Fibroblast of lung (primary cell): ENCODE data around the gene RNF220. TPM values are rescaled to one million over a fixed set of nuclear protein-coding genes. Genes with fewer than 3 reads are reported as not detected.
A peak's percentile ranks its signal among the peaks of the same experiment; 100 is the strongest.

Source experiments
- DNase-seq, 2 donors: peaks; one replicate each; pipeline versions ENCODE4 v3.0.0 to v3.0.0-alpha.2; 2010; ENCODE audit warnings: low read depth in 2 of 2
- H2AFZ ChIP-seq: 2 replicates; pipeline ENCODE4 v1.5.1; 2012; ENCODE audit warnings: low read length, control low read depth, inconsistent platforms
- H3K27ac ChIP-seq: 2 replicates; pipeline ENCODE4 v1.5.1; 2011; ENCODE audit warnings: low read length, control low read depth; ENCODE audit not compliant: insufficient read depth
- H3K27me3 ChIP-seq: 2 replicates; pipeline ENCODE4 v1.5.1; 2011; ENCODE audit warnings: mild to moderate bottlenecking, low read length; ENCODE audit not compliant: control insufficient read depth, insufficient read depth
- H3K36me3 ChIP-seq: 2 replicates; pipeline ENCODE4 v1.5.1; 2011; ENCODE audit warnings: low read length; ENCODE audit not compliant: control insufficient read depth, insufficient read depth
- H3K4me1 ChIP-seq: 2 replicates; pipeline ENCODE4 v1.5.1; 2011; ENCODE audit warnings: low read length; ENCODE audit not compliant: control insufficient read depth, insufficient read depth; ENCODE audit errors: extremely low read depth
- H3K4me2 ChIP-seq: 2 replicates; pipeline ENCODE4 v1.5.1; 2011; ENCODE audit warnings: low read length, control low read depth; ENCODE audit not compliant: insufficient read depth; ENCODE audit errors: extremely low read depth
- H3K4me3 ChIP-seq, 4 experiments: fragments of 200-600 bp in 1 of 4; sonication (generic) in 1 of 4; replicated peaks in 1 of 4; 2 replicates each; pipeline ENCODE4 v1.5.1; 2011 to 2016; ENCODE audit warnings: low read length in 4 of 4, low read depth in 3 of 4, mild to moderate bottlenecking in 3 of 4, control low read depth in 2 of 4, inconsistent platforms in 1 of 4, mixed read lengths in 1 of 4; ENCODE audit not compliant: insufficient read depth in 1 of 4; ENCODE audit errors: control extremely low read depth in 1 of 4
- H3K79me2 ChIP-seq: 2 replicates; pipeline ENCODE4 v1.5.1; 2012; ENCODE audit warnings: mild to moderate bottlenecking, low read length, inconsistent platforms; ENCODE audit not compliant: control insufficient read depth, insufficient read depth
- H3K9ac ChIP-seq: 2 replicates; pipeline ENCODE4 v1.5.1; 2011; ENCODE audit warnings: mild to moderate bottlenecking, low read length, control low read depth; ENCODE audit not compliant: insufficient read depth
- H3K9me3 ChIP-seq: 2 replicates; pipeline ENCODE4 v1.5.1; 2012; ENCODE audit warnings: low read depth, low read length; ENCODE audit not compliant: control insufficient read depth, insufficient read depth
- H4K20me1 ChIP-seq: 2 replicates; pipeline ENCODE4 v1.5.1; 2011; ENCODE audit warnings: low read length; ENCODE audit not compliant: control insufficient read depth, insufficient read depth; ENCODE audit errors: extremely low read depth
- CTCF ChIP-seq, 2 donors: IDR thresholded peaks in 1 of 2; conservative IDR thresholded peaks in 1 of 2; 1 replicate in 1 of 2; 2 replicates in 1 of 2; pipeline ENCODE4 v1.5.1; 2011 to 2012; ENCODE audit warnings: low read length in 2 of 2, control low read depth in 1 of 2, inconsistent platforms in 1 of 2, low read depth in 1 of 2, mild to moderate bottlenecking in 1 of 2
- EZH2 ChIP-seq: IDR thresholded peaks from 2 replicates; pipeline ENCODE4 v1.5.1; 2012; ENCODE audit warnings: low read length, control low read depth, mild to moderate bottlenecking; ENCODE audit errors: missing control alignments
- polyA plus RNA-seq, 2 donors: library from polyadenylated mRNA; depleted of rRNA in 1 of 2; stranded (reverse) in 1 of 2; unstranded in 1 of 2; fragments of >200 nt; gene quantifications; 2 replicates each; pipeline ENCODE4 v1.2.1, GENCODE V29; 2011 to 2012; ENCODE audit warnings: missing spikeins in 1 of 2
- total RNA-seq: library from RNA; depleted of rRNA; stranded (reverse); fragments of >200 nt; gene quantifications from 2 replicates; pipeline ENCODE4 v1.2.1, GENCODE V29; 2014

RNF220 gene
- total and polyA plus RNA-seq, 2 donors (not counting 1 experiment from before 2014, with no cell fraction given): 42.3 to 52.0 TPM

- Histone ChIP-seq H3K79me2 (no peaks in the 10 kb centered on the region), H3K9me3 (no peaks in the 10 kb centered on the region), H3K4me3 (no peak overlapping the region), H2AFZ (no peak overlapping the region), H3K36me3 (no peaks in the 10 kb centered on the region), H4K20me1 (no peaks in the 10 kb centered on the region), H3K27ac (no peak overlapping the region), H3K4me2 (no peak overlapping the region), H3K9ac (no peak overlapping the region), H3K27me3 (no peaks in the 10 kb centered on the region), H3K4me1 (no peaks in the 10 kb centered on the region)
- TF ChIP-seq CTCF (conservative IDR thresholded peaks at IDR 0.05 in 1 of 2, IDR thresholded peaks at IDR 0.05 in 1 of 2; ENCODE audit: low read depth in 1 of 2, low read length in 2 of 2): no peak
- TF ChIP-seq EZH2: no peak
- peak in 1 of 2 donors; percentile 57 for DNase-seq
Measured at GRCh38 chr1:44660176-44660575, 255.1 kb downstream of the RNF220 start.

GRCh38 chr1:44661781-44662682 lies 257.0 kb downstream of the RNF220 start:
- Histone ChIP-seq H3K36me3 (no peaks in the 10 kb centered on the region), H3K9ac (no peak overlapping the region), H3K9me3 (no peaks in the 10 kb centered on the region), H3K4me3 (no peak overlapping the region), H3K4me2 (no peak overlapping the region), H2AFZ (no peak overlapping the region), H3K79me2 (no peaks in the 10 kb centered on the region), H3K27ac (no peak overlapping the region), H3K4me1 (no peaks in the 10 kb centered on the region), H4K20me1 (no peaks in the 10 kb centered on the region), H3K27me3 (no peaks in the 10 kb centered on the region)
- no peak for TF ChIP-seq CTCF (conservative IDR thresholded peaks at IDR 0.05 in 1 of 2, IDR thresholded peaks at IDR 0.05 in 1 of 2; ENCODE audit: low read depth in 1 of 2, low read length in 2 of 2)
- TF ChIP-seq EZH2: no peak
- DNase-seq: no peak

GRCh38 chr1:44662683-44663030 lies 257.6 kb downstream of the RNF220 start:
- Histone ChIP-seq H4K20me1 (no peaks in the 10 kb centered on the region), H3K4me2 (no peak overlapping the region), H3K4me1 (no peaks in the 10 kb centered on the region), H3K27me3 (no peaks in the 10 kb centered on the region), H3K79me2 (no peaks in the 10 kb centered on the region), H3K36me3 (no peaks in the 10 kb centered on the region), H3K9me3 (no peaks in the 10 kb centered on the region), H3K27ac (no peak overlapping the region), H3K9ac (no peak overlapping the region), H3K4me3 (no peak overlapping the region), H2AFZ (no peak overlapping the region)
- DNase-seq: no peak
- TF ChIP-seq CTCF (conservative IDR thresholded peaks at IDR 0.05 in 1 of 2, IDR thresholded peaks at IDR 0.05 in 1 of 2; ENCODE audit: low read depth in 1 of 2, low read length in 2 of 2): no peak
- TF ChIP-seq EZH2: no peak
